ENCODE measurements around the gene ADD1. TPM values are rescaled to one million over a fixed set of nuclear protein-coding genes. Genes with fewer than 3 reads are reported as not detected.

The ADD1 gene
- total and polyA plus RNA-seq, 2 experiments from 2014 or later = 230 to 274 TPM

DNA sequence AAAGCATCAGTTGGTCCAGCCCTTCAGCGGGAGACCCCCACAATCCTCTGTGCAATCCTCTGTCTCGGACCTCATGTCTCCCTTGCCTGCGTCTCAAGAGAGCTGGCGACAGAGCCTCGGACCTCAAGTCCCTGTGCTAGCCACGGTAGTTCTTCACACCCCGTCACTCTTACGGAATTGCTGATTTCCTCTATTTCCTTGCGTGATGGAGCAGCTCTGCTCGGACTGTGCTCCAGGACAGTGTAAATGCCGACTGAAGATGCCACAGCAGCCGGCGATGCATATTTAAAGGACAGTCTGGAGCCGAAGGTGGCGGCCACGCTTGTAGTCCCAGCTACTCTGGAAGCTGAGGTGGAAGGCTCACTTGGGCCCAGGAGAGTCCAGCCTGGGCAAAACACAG lies 121.6 kb downstream of the ADD1 start:
- Histone ChIP-seq H3K36me3 (no peaks in the 10 kb centered on the region), H3K4me3 (no peak overlapping the region), H3K9me3 (ENCODE audit: low read depth) (no peaks in the 10 kb centered on the region), H3K27ac (no peak overlapping the region), H3K4me1 (ENCODE audit: low read depth) (peaks cover 8% of the 10 kb centered on the region), H3K27me3 (no peaks in the 10 kb centered on the region)
- DNase-seq (ENCODE audit: low read depth in 1 of 2, low spot score in 1 of 2) = no peak
- TF ChIP-seq, protein P1, sequence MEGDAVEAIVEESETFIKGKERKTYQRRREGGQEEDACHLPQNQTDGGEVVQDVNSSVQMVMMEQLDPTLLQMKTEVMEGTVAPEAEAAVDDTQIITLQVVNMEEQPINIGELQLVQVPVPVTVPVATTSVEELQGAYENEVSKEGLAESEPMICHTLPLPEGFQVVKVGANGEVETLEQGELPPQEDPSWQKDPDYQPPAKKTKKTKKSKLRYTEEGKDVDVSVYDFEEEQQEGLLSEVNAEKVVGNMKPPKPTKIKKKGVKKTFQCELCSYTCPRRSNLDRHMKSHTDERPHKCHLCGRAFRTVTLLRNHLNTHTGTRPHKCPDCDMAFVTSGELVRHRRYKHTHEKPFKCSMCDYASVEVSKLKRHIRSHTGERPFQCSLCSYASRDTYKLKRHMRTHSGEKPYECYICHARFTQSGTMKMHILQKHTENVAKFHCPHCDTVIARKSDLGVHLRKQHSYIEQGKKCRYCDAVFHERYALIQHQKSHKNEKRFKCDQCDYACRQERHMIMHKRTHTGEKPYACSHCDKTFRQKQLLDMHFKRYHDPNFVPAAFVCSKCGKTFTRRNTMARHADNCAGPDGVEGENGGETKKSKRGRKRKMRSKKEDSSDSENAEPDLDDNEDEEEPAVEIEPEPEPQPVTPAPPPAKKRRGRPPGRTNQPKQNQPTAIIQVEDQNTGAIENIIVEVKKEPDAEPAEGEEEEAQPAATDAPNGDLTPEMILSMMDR (IDR thresholded peaks at IDR 0.05; ENCODE audit: low read depth, low read length) = no peak

DNA sequence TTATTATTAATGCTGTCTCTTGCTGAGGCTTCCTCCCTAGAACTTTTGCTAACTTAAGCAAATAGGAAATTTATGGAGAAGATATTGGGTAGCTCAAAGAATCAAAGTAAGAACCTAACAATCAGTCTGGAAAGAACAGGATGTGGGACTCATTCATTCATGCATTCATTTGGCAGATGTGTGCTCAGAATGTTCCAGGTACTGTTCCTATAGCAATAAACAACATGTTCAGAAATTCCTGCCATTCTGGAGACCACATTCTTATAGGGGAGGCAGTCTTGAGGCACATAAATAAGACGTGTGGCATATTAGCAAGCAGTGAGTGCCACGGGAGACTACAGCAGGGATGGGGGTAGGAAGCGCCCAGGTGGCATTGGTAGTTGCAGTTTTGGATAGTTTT lies 124.7 kb downstream of the ADD1 start:
- DNase-seq (ENCODE audit: low read depth in 1 of 2, low spot score in 1 of 2) = no peak
- H3K4me1 ChIP-seq (ENCODE audit: low read depth) = peaks cover 4% of the 10 kb centered on the region
- H3K9me3 ChIP-seq (ENCODE audit: low read depth) = no peaks in the 10 kb centered on the region
- H3K4me3 ChIP-seq = no peak overlapping the region
- H3K27ac ChIP-seq = no peak overlapping the region
- no peaks in the 10 kb centered on the region for H3K27me3 ChIP-seq
- TF ChIP-seq, protein P1 (IDR thresholded peaks at IDR 0.05; ENCODE audit: low read depth, low read length) = no peak
- H3K36me3 ChIP-seq = no peaks in the 10 kb centered on the region

DNA sequence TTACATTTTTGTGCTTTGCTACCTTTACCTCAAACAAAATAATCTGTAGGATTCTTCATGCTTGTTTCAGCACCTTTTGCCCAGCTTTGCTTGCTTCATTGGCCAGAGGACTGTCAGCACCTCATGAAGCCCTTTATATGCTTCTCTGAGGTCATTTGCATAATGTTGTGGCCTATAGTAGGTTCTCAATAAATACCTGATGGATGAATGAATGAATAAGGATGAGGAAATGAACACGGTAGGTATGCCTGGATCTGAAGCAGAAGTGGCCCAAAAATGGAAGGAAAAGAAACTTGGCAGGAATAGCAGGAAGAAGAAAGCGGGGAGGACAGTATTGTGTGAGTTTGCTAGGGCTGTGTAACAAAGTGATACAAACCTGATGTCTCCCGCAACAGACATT lies 127.6 kb downstream of the ADD1 start:
- no peak overlapping the region for H3K27ac ChIP-seq
- no peak overlapping the region for H3K4me3 ChIP-seq
- DNase-seq (ENCODE audit: low read depth in 1 of 2, low spot score in 1 of 2) = no peak
- H3K36me3 ChIP-seq = no peaks in the 10 kb centered on the region
- TF ChIP-seq, protein P1 (IDR thresholded peaks at IDR 0.05; ENCODE audit: low read depth, low read length) = no peak
- no peaks in the 10 kb centered on the region for H3K9me3 ChIP-seq (ENCODE audit: low read depth)
- H3K4me1 ChIP-seq (ENCODE audit: low read depth) = peaks cover 7% of the 10 kb centered on the region
- H3K27me3 ChIP-seq = no peaks in the 10 kb centered on the region

DNA sequence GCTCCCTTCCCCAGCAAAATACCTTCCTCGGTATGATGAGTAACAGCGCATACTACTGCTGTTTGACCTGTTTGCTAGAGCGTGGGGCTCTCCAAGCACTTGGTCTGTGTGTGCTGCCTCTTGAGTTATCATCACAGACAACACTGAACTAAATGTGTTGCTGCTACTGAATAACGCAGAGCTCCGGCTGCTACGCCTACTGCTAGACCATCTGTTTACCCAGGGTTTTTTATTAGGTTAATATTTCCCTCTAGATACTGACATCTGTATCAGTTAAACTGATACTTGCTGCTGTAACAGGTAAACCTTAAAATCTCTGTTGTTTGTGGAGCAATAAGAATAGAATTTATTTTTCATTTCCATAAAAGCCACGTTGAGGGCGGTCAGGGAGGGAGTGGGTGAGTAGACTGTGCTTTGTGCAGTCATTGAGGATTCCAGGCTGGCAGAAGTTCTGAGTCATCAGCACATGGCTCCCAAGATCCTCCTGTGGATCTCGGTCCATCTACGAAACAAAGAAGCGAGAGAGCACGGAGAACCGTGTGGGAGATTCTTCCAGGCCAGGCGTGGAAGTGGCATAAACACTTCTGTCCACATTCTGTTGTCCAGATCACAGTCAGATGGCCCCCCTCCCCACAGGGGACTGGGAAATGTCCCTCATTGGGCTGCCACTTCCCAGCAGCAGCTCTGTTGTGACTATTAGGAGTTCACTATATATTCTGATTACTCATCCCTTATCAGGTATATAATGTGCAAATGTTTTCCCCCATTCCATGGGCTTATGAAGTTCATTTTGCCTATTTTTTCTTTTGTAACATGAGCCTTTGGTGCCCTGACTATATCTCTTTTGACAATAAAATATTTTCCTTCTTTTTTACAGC lies 133.8 kb downstream of the ADD1 start:
- H3K36me3 ChIP-seq = no peaks in the 10 kb centered on the region
- TF ChIP-seq, protein P1 (IDR thresholded peaks at IDR 0.05; ENCODE audit: low read depth, low read length) = no peak
- H3K4me1 ChIP-seq (ENCODE audit: low read depth) = peaks cover 17% of the 10 kb centered on the region
- DNase-seq (ENCODE audit: low read depth in 1 of 2, low spot score in 1 of 2) = peak; percentile 59 to 69
- H3K4me3 ChIP-seq = no peak overlapping the region
- H3K27ac ChIP-seq = no peak overlapping the region
- H3K27me3 ChIP-seq = no peaks in the 10 kb centered on the region
- H3K9me3 ChIP-seq (ENCODE audit: low read depth) = no peaks in the 10 kb centered on the region

Other genes starting within 250 kb of the ADD1 start
- 41.7 and 58.5 TPM in 2 replicates for gene TNIP2, start 87.5 kb upstream of the ADD1 start, total RNA-seq
- gene TNIP2, start 87.5 kb upstream of the ADD1 start, polyA plus RNA-seq = 32.7 and 48.3 TPM in 2 replicates
- 19.6 and 31.7 TPM in 2 replicates for gene SH3BP2, start 50.8 kb upstream of the ADD1 start, total RNA-seq
- gene SH3BP2, start 50.8 kb upstream of the ADD1 start, polyA plus RNA-seq = 8.5 and 16.9 TPM in 2 replicates
- 14.4 and 19.8 TPM in 2 replicates for gene NOP14, start 119.6 kb downstream of the ADD1 start, total RNA-seq
- gene NOP14, start 119.6 kb downstream of the ADD1 start, polyA plus RNA-seq = 15.0 and 17.6 TPM in 2 replicates
- gene GRK4, start 119.7 kb downstream of the ADD1 start, total RNA-seq = 9.4 and 12.8 TPM in 2 replicates
- gene GRK4, start 119.7 kb downstream of the ADD1 start, polyA plus RNA-seq = 10.0 and 11.1 TPM in 2 replicates
- not detected in 2 replicates for gene HTT-AS, start 230.7 kb downstream of the ADD1 start, total RNA-seq
- not detected in 2 replicates for gene HTT-AS, start 230.7 kb downstream of the ADD1 start, polyA plus RNA-seq
- 27.4 and 38.6 TPM in 2 replicates for gene HTT, start 230.8 kb downstream of the ADD1 start, total RNA-seq
- 9.7 and 11.4 TPM in 2 replicates for gene HTT, start 230.8 kb downstream of the ADD1 start, polyA plus RNA-seq